Kidney (tissue), 14 donors: ENCODE results near the gene TRIM44. TPM values are rescaled to one million over a fixed set of nuclear protein-coding genes. Genes with fewer than 3 reads are reported as not detected.

Source experiments
- DNase-seq, 5 donors: peaks; one replicate each; pipeline ENCODE4 v3.0.0-alpha.2; 2013 to 2020
- FAIRE-seq: peaks from 2 replicates; lab custom pipeline; 2012; peaks lifted over from hg19 to GRCh38; lab: Jason Lieb, UNC
- H3K27ac ChIP-seq, 2 donors: one replicate each; pipeline ENCODE4 v1.7.0; 2013; ENCODE audit warnings: low read depth in 2 of 2, low read length in 2 of 2, inconsistent platforms in 1 of 2
- H3K27me3 ChIP-seq: one replicate; pipeline ENCODE4 v1.7.1; 2013; ENCODE audit warnings: low read length, inconsistent platforms; ENCODE audit not compliant: control insufficient read depth, insufficient read depth
- H3K36me3 ChIP-seq, 3 donors: one replicate each; pipeline versions ENCODE4 v1.7.0 to v1.7.1; 2013; ENCODE audit warnings: low read length in 3 of 3, control low read depth in 1 of 3, inconsistent platforms in 1 of 3; ENCODE audit not compliant: insufficient read depth in 3 of 3, control insufficient read depth in 2 of 3
- H3K4me1 ChIP-seq, 3 donors: one replicate each; pipeline versions ENCODE4 v1.7.0 to v1.7.1; 2013; ENCODE audit warnings: low read length in 3 of 3, inconsistent platforms in 1 of 3, low read depth in 1 of 3; ENCODE audit not compliant: control insufficient read depth in 2 of 3, insufficient read depth in 2 of 3
- H3K4me3 ChIP-seq, 3 donors: one replicate each; pipeline versions ENCODE4 v1.7.0 to v1.8.1; 2013; ENCODE audit warnings: low read length in 3 of 3, control low read depth in 1 of 3, inconsistent platforms in 1 of 3
- H3K9ac ChIP-seq, 3 donors: one replicate each; pipeline versions ENCODE4 v1.7.0 to v1.7.1; 2013; ENCODE audit warnings: low read length in 3 of 3, control low read depth in 1 of 3, inconsistent platforms in 1 of 3
- H3K9me3 ChIP-seq, 3 donors: one replicate each; pipeline versions ENCODE4 v1.7.0 to v1.7.1; 2013; ENCODE audit warnings: low read length in 3 of 3, control low read depth in 1 of 3, inconsistent platforms in 1 of 3; ENCODE audit not compliant: control insufficient read depth in 2 of 3, insufficient read depth in 1 of 3
- CTCF ChIP-seq: IDR thresholded peaks from 3 replicates; pipeline ENCODE4 v1.5.1; 2012; ENCODE audit warnings: mild to moderate bottlenecking, moderate library complexity, borderline replicate concordance; ENCODE audit not compliant: insufficient read depth; ENCODE audit errors: extremely low read depth
- intact Hi-C: fragments of 100-400 bp; cut with DNase I; formaldehyde crosslinking; loops from one replicate; pipeline ENCODE4 v1.11.1; 2022
- polyA plus RNA-seq: library from polyadenylated mRNA; stranded (reverse); fragments of 350-450 nt; fragmentation: Illumina TruSeq; extraction: RNeasy Lipid Tissue Mini Kit (QIAGEN cat#74804); gene quantifications from one replicate; pipeline ENCODE4 v1.2.3, GENCODE V29; 2014; ENCODE audit warnings: low read depth, low replicate concordance; ENCODE audit not compliant: insufficient read depth
- total RNA-seq: library from RNA; stranded (reverse); fragmentation: NEBNext Ultra II Directional; extraction: Animal tissue kit (Norgen Biotek cat#: 25700); gene quantifications from one replicate; pipeline ENCODE4 v1.2.1, GENCODE V29; 2021
- donor health status: control.
- donor health status: control.
- donor health status: control.
- donor health status: control.
- donor health status: control.
- donor health status: DM: yes; HTN: yes; CAD: no.
- donor health status: Normal renal cell carcinoma (clear cell type).

TRIM44 gene
- total and polyA plus RNA-seq, 2 donors from 2014 or later, result 14.5 to 88.9 TPM

GRCh38 chr11:35852056-35852455, 189.5 kb downstream of the TRIM44 start:
- no peak overlapping the region for H3K9ac ChIP-seq
- no peaks in the 10 kb centered on the region for H3K4me1 ChIP-seq
- intact Hi-C loops, result no loop called here
- no peak overlapping the region for H3K27ac ChIP-seq
- FAIRE-seq, result no peak
- DNase-seq, result no peak
- no peak for TF ChIP-seq CTCF
- H3K27me3 ChIP-seq, result no peaks in the 10 kb centered on the region
- no peaks in the 10 kb centered on the region for H3K9me3 ChIP-seq
- no peaks in the 10 kb centered on the region for H3K36me3 ChIP-seq
- H3K4me3 ChIP-seq, result no peak overlapping the region

GRCh38 chr11:35853971-35854370, 191.4 kb downstream of the TRIM44 start:
- H3K27ac ChIP-seq, result no peak overlapping the region
- no peak overlapping the region for H3K4me3 ChIP-seq
- DNase-seq (peak in 2 of 5 donors; percentile 21 to 67), FAIRE-seq (no peak)
- no peaks in the 10 kb centered on the region for H3K9me3 ChIP-seq
- intact Hi-C loops, result no loop called here
- H3K27me3 ChIP-seq, result no peaks in the 10 kb centered on the region
- H3K9ac ChIP-seq, result no peak overlapping the region
- H3K36me3 ChIP-seq, result no peaks in the 10 kb centered on the region
- no peaks in the 10 kb centered on the region for H3K4me1 ChIP-seq
- TF ChIP-seq CTCF, result no peak

GRCh38 chr11:35855671-35856070, 193.1 kb downstream of the TRIM44 start:
- no peak for DNase-seq
- Histone ChIP-seq H3K36me3 (no peaks in the 10 kb centered on the region), H3K27ac (no peak overlapping the region), H3K27me3 (no peaks in the 10 kb centered on the region), H3K9me3 (no peaks in the 10 kb centered on the region), H3K4me1 (no peaks in the 10 kb centered on the region), H3K9ac (no peak overlapping the region), H3K4me3 (no peak overlapping the region)
- intact Hi-C loops, result no loop called here
- TF ChIP-seq CTCF, result no peak
- no peak for FAIRE-seq

GRCh38 chr11:35856259-35856658, 193.7 kb downstream of the TRIM44 start:
- Histone ChIP-seq H3K36me3 (no peaks in the 10 kb centered on the region), H3K27ac (no peak overlapping the region), H3K4me3 (no peak overlapping the region), H3K4me1 (no peaks in the 10 kb centered on the region), H3K27me3 (no peaks in the 10 kb centered on the region), H3K9me3 (no peaks in the 10 kb centered on the region), H3K9ac (no peak overlapping the region)
- TF ChIP-seq CTCF, result no peak
- FAIRE-seq, result no peak
- no peak for DNase-seq
- intact Hi-C loops, result no loop called here
